HG02938 (cell line): ENCODE data around the gene MRPL18.
"Not testable (repeated sequence)": the region's sequence is repeated elsewhere in the genome, so short reads cannot be mapped to it uniquely, and the experiment has no call there.

ENCODE experiments used
- ATAC-seq: cut with Tn5 transposase; IDR thresholded peaks from one replicate; pipeline ENCODE4 v1.9.1; 2021; ENCODE audit warnings: mild to moderate bottlenecking, moderate library complexity; ENCODE audit not compliant: unreplicated experiment

Gene MRPL18

DNA sequence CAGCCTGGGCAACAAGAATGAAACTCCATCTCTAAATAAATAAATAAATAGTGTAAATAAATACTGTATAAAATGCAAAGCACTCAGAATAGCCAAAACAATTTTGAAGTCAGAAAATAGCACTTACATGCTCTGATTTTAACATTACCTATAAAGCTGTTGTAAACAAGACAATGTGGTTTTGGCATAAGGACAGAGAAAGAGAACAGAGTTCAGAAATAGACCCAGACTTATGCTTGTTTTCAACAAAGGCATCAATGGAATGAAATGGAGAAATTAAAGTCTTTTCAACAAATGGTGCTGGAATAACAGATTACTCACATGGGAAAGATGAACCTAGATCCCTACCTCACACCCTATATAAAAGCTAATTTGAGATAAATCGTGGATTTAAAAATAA is 18.1 kb upstream of the MRPL18 start:
- ATAC-seq = no peak

DNA sequence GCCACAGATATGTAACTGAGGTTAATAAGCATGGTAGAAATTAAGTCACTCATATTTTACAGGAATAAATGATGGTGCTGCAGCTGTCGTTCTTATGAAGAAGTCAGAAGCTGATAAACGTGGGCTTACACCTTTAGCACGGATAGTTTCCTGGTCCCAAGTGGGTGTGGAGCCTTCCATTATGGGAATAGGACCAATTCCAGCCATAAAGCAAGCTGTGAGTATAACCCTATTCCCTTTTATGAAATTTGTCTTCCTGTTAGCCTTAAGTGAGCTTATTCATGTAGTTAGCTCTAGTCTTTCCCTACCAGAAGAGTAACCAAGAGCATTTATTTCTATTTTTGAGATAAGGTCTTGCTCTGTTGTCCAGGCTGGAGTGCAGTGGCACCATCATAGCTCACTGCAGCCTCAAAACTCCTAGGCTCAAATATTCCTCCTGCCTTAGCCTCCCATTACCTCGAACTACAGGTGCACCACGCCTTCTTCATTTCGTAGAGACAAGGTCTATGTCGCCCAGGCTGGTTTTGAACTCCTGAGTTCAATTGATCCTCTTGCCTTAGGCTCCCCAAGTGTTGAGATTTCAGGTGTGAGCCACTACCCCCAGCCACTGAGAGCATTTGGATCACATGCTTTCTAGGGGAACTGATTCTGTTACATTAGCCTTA is 12.9 kb upstream of the MRPL18 start:
- no peak for ATAC-seq

DNA sequence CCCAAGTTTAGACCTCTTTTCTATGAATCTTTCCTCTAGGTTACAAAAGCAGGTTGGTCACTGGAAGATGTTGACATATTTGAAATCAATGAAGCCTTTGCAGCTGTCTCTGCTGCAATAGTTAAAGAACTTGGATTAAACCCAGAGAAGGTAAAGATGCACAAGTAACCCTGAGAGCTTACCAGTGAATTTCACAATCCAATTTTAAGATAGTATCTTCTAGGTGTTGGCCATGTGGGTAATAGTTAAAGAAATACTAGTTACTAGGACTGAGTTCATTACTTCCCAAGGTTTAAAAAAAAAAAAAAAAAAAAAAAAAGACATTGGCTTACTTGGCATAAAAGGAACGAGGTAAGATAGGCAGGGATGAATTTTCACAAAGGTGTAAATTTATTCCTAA is 12.1 kb upstream of the MRPL18 start:
- no peak for ATAC-seq

DNA sequence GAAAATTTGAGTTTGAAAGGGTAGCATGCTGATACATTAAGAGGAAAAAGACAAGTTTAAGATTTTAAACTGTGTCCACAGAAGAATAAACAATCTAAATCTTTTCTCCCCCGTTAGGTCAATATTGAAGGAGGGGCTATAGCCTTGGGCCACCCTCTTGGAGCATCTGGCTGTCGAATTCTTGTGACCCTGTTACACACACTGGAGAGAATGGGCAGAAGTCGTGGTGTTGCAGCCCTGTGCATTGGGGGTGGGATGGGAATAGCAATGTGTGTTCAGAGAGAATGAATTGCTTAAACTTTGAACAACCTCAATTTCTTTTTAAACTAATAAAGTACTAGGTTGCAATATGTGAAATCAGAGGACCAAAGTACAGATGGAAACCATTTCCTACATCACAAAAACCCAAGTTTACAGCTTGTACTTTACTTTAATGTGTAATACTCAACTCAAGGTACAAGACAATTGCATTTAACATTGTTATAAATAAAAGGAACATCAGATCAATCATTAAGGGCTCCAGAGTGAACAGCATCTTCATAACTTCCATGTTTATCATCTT is 11.6 kb upstream of the MRPL18 start:
- ATAC-seq = no peak

DNA sequence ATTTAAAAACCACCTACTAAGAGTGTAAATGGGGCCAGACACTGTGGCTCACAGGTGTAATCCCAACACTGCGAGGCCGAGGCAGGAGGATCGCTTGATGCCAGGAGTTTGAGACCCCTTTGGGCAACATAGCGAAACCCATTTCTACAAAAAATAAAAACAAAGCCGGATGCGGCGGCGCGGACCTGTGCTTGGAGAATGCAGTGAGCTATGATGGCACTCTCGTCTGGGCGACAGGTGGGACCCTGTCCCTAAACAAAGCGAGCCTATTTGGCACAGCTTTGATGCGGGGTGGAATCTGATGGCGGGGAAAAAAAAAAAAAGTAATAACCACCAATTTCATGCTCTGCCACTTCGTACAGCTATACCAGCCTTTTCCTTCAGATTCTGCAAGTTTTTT is 2.0 kb upstream of the MRPL18 start:
- no peak for ATAC-seq

DNA sequence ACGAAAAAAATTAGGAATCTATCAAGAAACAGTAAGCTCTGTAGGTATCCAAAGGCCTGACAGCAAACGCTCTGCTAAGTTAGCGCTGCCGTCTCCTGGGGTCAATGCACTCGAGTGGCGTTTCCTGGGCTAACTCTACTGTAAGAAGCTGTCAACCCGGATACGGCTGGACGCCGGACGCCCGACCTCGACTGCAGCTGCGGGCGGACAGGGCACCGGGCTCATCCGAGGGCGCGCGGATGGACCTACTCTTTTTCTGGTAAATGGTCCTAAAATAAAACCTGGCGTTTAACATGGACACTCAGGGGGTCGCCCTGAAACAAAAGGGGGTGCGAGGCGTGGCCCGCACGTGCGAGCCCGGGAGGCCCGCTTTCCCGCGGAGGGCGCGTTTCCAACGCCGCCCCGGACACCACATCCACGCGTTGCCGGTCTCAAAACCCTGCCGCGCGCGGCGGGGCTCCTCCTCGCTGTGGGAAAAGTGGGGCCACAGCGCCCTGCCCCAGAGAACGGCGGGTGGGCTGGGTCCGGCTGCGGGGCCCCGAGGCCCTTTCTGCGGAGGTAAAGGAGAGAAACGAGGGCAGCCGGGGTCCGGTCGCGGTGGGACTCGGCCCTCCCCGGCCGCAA is 1.4 kb upstream of the MRPL18 start:
- no peak for ATAC-seq

DNA sequence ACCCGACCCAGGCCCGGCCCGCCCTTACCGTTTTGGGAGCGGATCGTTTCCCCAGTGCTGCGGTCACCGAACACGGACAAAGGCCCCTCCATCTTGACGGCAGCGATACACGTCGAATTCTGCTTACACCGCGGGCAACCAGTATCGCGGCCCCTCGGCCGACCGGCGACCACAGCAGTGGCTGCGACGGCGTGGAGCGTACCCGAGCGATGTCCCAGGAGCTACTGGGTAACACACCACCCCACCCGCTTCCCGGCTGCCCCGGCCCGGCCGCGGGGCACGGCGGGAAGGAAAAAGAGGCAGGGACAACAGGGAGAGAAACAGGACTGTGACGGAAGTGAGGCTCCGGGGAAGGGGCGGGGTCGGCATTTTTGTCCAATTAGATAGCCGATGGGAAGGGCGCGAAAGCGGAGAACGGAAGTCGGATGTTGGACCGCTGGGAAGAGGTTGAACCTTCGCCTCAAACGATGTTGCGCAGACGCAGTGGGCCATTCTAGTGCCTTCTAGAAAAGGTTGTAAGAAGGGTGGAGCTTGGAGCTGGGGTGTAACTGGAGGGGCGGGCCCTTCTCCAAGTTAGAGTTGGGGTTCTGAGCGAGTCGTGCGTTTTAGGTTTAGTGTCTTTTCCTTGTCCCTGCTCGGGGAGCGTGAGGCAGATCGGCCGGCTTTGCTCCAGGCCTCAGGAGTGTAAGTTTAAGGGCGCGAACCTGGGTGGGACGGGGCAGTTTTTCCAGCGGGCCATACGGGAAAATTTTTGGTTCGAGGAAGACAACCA is 704 bp upstream of the MRPL18 start, which contains the start of gene TCP1:
TCP1 (minus strand) TSS at position 226 of the 772 bp plus-strand sequence; CDS start at position 92, 134 bp downstream.
- peak; percentile 67 for ATAC-seq

DNA sequence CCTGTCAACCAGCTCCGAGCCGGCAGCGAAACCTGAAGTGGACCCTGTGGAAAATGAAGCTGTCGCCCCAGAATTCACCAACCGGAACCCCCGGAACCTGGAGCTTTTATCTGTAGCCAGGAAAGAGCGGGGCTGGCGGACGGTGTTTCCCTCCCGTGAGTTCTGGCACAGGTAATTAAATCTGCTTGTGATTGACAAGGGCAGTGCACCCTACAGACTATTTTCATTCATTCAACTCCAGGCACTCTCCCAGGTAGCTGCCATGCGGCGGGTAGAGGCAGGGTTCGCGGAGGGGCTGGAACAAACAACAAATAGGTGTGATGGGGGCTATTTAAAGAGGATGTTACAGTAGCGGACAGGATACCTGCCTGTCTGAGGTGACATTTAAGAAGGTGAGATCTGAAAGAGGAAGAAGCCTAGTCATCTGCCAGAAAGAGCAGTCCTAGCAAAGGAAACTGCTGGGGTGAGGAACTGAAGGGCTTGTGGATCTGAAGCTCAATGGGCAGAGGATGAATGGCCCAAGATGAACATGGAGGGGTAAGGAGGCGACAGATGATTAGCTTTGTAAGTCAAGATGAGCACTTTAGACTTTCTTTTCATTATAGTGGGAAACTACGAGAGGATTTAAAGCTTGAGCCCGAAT is 810 bp downstream of the MRPL18 start:
- no peak for ATAC-seq

DNA sequence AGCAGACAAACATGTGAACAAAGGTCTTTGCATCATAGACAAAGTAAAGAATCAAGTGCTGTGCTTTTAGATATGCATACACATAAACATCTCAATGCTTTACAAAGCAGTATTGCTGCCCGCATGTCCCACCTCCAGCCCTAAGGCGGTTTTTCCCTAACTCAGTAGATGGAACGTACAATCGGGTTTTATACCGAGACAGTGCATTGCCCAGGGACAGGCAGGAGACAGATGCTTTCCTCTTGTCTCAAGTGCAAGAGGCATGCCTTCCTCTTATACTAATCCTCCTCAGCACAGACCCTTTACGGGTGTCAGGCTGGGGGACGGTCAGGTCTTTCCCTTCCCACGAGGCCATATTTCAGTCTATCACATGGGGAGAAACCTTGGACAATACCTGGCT is 4.7 kb downstream of the MRPL18 start:
- not testable (repeated sequence) for ATAC-seq

DNA sequence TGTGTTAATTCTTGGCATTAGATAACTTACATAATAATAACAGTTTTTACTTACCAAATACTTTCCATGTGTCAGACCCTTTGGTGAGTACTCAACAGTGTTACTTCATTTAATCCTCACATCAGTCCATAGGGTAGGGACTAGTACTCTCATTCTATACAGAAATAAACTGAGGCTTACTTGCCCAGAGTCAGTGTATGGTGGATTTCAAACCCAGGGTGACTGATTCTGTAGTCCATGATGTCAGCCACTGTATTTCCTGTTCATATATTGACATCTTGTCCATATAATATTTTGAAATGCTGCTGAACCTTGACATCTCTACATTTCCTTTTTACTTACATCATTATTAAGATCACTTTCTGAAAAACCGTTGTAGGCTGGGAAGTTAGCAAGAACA is 7.3 kb downstream of the MRPL18 start:
- no peak for ATAC-seq

DNA sequence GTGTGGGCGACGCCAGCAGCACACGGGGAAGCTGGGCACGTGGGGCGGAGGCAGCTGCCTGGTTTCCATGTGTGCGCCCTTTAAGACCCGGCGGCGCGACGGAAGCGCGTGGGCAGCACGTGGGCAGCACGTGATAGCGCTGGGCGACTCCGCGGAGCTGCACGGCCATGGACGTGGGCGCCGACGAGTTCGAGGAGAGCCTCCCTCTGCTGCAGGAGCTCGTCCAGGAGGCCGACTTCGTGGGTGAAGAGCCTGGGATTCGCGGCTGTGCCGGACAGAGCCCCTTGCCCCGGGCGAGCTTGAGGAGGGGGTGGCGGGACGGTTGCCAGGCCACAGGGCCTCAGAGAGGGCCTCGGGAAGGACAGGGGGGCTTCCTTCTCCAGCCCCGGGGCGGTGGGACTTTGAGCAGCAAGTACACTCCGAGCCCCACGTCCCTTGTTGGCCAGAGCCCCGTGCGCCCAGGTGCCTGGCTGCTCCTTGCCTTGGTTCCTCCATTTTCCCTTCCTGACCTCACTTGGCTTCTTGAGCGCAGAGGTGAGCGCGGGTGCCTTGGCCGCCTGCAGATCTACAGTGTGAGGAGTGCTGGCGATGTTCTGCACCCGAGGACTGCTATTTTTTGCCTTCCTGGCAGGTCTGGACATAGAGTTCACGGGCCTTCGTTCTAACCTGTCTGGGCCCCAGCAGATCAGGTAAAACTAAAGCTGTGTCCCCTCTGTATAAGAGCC is 10.0 kb downstream of the MRPL18 start, which contains the start of gene PNLDC1:
PNLDC1 (plus strand) TSS at position 136 of the 725 bp plus-strand sequence; CDS start at position 168, 32 bp downstream.
- ATAC-seq = no peak

DNA sequence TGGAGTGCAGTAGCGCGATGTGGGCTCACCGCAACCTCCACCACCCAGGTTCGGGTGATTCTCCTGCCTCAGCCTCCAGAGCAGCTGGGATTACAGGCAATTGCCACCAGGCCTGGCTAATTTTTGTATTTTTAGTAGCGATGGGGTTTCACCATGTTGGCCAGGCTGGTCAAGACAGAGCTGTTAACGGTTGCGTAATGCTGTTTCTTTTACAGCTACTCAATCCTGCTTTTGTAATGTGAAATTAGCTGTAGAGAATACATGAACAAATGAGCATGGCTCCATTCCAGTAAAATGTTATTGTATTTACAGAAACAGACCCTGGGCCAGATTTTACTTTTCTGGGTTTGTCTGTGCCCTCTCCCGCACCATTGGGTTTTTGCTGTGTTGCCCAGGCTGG is 11.7 kb downstream of the MRPL18 start:
- no peak for ATAC-seq

DNA sequence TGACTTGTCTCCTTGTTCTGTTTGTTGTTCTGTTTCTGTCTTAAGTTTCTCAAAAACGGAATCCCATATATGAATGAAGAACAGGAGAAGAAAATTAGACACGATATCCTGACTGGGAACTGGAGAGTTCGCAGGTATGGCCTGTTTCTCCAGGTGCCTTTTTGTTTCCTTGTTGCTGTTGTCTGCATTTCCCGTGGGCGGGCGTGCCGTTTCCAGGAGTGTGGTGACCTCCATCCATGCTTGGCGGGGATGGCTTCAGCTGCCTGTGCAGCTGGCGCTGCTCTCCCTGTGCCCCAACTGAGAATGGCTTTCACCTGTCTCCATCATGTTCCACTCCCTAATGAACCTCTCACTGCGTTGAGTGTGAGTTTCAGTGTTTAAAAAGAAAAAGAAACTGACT is 14.2 kb downstream of the MRPL18 start:
- no peak for ATAC-seq

DNA sequence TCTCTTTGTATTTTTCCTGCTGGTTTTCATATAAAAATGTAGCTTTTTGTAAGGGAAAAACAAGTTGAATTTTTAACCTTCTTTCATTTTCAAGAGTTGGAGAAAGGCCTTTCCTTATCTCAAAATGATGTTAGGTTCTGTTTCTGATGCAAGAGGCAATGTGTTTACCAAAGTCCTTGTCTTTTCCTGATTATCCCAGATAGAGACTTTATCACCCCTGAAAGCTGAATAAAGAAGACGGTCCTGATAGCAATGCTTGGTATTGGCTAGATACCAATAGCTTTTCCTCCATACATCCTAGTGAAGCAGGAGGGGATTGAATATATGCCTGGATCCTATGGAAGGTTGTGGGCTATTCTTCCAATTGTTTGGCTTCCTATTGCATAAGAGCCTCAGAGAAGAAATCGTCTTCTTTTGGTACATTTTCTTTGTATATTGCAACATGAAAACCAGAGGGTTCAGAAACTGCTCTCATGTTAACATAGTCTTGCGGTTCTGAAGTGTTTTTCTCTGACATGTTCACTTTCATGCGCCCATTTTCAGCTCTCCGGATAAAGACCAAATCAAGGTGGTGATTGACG is 15.3 kb downstream of the MRPL18 start:
- no peak for ATAC-seq

DNA sequence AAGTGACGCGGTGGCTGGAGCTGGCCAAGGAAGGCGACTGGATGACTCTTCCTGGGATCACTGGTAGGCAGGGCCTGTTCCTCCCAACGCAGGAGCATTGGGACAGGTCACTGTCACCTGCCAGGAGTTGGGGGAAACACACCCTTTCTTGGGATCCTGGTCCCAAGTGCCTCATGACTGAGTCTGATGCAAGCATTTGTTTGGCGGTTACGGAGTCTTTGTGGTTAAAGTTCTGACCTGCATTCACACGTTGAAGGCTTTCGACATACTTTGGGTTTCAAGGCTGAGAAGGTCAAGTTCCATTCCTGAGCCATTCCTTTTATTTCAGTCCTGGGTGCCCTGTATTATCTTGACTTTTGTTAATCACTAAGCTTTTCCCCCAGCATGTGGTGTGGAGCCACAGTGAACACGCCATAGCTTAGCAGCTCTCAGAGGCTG is 15.8 kb downstream of the MRPL18 start:
- ATAC-seq = no peak

DNA sequence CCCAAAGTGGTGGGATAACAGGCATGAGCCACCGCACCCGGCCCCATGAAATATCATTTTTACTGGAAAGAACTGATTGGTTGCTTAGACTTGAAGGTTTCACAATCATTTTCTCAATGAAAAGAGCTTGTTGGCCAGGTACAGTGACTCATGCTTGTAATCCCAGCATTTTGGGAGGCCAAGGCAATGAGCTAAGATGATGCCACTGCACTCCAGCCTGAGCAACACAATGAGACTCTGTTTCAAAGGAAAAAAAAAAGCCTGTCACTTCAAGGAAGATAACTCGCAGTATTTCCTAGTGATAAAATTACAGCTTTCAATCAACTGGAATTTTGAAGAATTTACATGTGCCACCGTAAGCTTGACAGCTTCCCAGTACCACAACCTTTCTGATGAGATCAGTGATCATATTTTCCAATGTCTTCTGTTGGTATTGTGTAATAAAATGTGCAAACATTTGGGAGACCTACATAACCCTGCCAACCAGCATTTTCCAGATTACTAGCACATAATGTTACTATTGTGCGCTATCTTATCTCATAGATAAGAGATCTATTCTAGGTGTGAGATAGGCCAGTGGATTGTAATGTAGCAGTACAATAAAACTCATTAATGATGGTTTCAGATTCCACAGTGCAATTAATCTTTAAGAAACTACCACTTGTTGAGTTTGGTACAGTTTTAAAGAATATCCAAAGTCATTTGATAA is 17.0 kb downstream of the MRPL18 start:
- no peak for ATAC-seq

DNA sequence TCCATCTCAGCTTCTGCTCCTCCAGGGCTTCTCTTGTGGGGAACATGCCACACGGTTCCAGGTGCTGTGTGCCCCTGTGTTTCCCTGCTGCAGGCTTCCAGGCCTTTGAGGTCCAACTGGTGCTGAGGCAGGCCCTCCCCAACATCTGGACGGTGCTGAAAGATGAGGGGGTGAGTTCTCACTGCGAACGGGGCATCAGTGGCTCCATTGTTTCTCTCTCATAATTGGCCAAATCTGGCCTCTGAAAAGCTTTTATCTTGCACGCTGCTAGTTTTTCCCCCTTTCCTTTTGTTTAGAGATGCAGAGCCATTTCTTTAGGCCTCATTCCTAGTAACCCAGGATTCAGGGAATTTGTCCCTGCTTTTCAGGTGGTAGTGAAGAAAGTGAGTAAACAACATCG is 18.4 kb downstream of the MRPL18 start:
- ATAC-seq = no peak

DNA sequence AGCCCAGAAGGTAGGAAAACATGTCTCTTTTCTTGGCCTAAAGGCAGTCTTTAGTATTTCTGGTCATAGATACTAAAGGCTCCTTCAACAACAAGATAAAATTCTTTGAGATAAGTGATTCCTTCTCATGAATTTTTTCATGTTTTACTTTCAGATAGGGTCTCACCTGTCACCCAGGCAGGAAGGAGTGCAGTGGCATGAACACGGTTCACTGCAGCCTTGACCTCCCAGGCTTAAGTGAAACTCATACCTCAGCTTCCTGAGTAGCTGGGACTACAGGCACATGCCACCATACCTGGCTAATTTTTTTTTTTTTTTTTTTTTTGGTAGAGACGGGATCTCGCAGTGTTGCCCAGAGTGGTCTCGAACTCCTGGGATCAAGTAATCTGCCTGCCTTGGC is 18.9 kb downstream of the MRPL18 start:
- ATAC-seq = no peak

DNA sequence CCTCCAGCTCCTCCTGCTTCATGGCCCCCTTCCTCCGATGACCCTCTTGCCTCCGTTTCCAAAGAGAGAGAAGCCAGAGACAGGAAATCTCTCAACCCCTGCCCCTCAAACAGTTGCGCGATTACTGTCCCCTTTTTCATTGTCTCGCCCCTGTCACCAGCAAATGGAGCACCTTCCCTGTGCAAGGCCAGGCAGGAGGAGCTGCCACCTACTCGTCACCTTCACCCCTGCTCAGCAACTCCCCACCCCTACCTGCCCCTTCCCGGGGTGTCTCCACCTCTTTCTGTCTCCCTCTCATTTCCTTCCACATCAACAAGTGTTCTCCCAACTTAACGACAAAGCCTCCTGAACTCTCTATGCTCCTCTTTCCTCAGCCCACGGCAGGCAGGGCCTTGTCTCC is 23.5 kb downstream of the MRPL18 start:
- ATAC-seq = no peak
